ENCODE results near the gene SPEN. TPM values are rescaled to one million over a fixed set of nuclear protein-coding genes. Genes with fewer than 3 reads are reported as not detected.
"Not testable (repeated sequence)": the region's sequence is repeated elsewhere in the genome, so short reads cannot be mapped to it uniquely, and the experiment has no call there.

SPEN gene
- polyA plus RNA-seq, 10 donors: 28.0 to 40.5 (median 34.9) TPM

DNA sequence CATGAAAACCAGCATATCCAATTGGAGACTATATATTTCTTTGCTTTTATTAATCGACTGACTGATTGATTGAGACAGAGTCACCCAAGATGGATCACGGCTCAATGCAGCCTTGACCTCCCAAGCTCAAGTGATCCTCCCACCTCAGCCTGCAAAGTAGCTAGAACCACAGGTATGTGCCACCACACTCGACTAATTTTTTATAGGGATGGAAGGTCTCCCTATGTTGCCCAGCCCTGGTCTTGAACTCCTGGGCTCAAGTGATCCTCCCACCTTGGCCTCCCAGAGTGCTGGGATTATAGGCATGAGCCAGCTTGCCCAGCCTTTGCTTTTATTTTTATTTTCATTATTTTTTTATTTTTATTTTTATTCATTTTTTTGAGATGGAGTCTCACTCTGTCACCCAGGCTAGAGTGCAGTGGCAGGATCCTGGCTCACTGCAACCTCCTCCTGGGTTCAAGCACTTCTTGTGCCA lies 5.4 kb downstream of the SPEN start:
- no peak for DNase-seq

DNA sequence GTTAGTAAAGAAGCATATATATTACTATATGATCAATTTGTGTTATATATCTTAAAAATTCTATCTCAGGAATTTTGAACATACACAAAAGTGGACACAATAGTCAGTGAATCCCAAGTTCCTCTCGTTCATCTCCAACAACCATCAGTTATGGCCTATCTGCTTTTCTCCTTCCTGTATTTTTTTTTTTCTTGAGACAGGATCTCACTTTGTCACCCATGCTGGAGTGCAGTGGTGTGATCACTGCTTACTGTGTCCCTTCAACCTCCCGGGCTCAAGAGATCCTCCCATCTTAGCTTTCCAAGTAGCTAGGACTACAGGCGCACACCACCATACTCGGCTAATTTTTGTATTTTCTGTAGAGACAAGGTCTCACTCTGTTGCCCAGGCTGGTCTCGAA lies 9.4 kb downstream of the SPEN start:
- no peak for DNase-seq

DNA sequence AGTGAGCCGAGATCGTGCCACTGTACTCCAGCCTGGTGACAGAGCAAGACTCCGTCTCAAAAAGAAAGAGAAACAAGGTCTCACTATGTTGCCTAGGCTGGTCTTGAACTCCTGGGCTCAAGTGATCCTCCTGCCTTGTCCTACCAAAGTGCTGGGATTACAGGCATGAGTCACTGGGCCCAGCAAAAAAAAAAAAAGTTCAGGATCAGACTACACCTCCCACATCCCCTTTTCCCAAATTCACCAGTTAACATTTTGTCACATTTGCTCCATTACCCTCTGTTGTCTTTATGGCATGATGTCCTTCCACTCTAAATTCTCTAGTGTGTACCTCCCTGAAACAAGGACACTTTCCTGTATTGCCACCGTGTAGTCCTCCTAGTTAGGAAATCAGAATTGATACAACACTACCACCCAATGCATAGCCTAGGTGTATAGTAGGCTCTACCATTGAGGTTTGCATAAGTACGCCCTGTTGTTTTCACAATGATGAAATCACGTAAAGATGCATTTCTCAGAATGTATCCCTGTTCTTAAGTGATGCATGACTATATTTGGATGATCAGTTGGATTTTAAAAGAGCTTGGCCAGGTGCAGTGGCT lies 10.7 kb downstream of the SPEN start:
- DNase-seq: no peak

- DNase-seq: no peak
Observed at GRCh38 chr1:15858672-15859372, 11.3 kb downstream of the SPEN start.

- DNase-seq: no peak
Observed at GRCh38 chr1:15863156-15863901, 15.8 kb downstream of the SPEN start.

DNA sequence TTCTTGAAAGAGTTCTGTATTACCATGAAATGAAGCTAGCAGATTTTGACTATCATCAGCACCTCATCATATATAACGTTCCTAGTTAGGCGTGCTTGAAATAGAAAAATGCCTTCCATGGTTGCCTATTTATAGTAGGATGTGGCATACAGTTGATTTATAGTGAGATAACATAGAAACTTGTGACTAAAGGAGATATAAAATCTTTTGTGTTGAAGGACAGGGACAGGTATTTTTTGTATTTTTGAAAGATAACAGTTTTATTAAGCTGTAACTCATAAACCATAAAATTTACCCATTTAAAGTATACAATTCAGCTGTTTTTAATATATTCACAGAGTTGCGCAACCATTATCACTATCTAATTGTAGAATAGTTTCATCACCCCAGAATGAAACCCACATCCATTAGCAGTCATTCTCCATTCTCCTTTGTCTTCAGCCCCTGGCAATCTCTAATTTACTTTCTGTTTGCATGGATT lies 19.3 kb downstream of the SPEN start:
- DNase-seq: no peak

- DNase-seq: no peak
Observed at GRCh38 chr1:15867288-15867687, 19.8 kb downstream of the SPEN start.

GRCh38 chr1:15869413-15869812 lies 21.9 kb downstream of the SPEN start:
- no peak for DNase-seq

DNA sequence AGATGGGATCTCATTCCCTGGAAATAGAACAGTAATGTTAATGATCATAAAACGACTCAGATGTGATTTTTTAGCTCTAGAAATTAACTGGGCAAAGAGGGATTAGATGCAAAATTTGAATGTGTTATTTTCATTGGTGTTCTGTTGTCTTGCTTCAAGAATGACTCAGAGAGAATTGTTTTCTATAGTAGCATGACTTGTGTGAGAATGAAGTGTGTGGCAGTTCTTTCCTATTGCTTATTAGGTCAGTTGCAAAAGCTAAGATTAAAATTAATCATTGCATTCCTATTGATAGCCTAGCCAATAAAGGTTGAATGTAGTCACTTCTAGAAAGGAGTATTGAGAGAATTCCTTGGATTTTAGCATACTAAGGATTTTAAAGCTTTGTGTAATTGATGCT lies 22.9 kb downstream of the SPEN start:
- no peak for DNase-seq

- no peak for DNase-seq
Observed at GRCh38 chr1:15874471-15874870, 27.0 kb downstream of the SPEN start.

DNA sequence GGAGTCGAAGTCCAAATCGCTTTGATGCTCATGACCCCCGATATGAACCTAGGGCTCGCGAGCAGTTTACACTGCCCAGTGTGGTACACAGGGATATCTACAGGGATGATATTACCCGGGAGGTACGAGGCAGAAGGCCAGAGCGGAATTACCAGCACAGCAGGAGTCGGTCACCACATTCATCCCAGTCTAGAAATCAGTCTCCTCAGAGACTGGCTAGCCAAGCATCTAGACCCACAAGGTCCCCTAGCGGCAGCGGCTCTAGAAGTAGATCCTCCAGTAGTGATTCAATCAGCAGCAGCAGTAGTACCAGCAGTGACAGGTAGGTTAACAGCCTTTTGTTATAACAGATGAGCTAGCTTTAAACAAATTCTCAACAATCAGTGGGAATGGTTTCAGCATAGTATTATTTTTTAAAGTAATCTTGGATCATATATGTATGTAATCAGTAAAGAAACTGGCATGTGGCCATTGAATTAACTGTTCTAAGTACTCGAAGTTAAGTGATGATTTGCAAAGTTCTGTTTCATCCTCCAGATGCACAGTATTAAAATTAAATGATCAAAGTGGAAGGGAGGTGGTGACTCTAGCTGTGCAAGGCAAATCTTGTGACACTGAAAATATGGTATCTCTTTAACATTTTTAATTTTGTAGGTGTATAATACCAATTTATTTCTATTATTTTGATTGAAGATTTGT lies 29.0 kb downstream of the SPEN start:
- no peak for DNase-seq

GRCh38 chr1:15881961-15882360 lies 34.5 kb downstream of the SPEN start:
- no peak for DNase-seq

GRCh38 chr1:15882665-15883064 lies 35.2 kb downstream of the SPEN start:
- no peak for DNase-seq

- no peak for DNase-seq
Observed at GRCh38 chr1:15883326-15883725, 35.8 kb downstream of the SPEN start.

DNA sequence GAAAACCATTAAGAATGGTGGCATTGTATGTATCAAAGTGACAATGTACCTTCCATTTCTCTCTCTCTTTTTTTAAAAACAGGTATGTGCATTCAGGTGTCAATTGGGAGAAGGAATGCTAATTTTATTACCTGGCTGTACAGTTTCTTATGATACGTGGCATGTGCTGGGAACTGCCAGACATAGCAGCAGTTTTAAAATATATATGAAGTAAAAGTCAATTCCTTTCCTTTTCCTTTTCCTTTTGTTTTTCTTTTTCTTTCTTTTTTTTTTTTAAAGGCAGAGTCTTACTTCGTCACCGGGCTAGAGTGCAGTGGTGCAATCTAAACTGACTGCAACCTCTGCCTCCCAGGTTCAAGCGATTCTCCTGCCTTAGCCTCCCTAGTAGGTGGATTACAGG lies 37.0 kb downstream of the SPEN start:
- DNase-seq: no peak

DNA sequence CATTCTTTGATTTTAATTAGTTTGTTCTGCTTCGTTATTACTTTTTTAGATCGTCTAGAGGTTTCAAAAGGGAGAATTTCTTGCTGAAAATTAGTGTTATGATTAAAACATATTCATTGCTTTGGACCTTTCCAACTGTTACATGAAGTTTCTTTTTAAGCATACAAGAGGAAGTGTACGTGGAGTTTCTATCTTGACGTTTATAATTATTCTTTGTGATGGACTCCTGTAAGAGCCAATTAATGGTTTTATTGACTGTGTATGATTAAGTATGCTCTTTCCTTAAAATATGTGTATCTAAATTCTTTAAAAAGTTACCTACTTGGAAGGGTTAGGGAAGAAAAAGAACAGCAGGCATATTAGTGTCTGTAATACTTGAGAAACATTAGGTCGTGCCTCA lies 37.8 kb downstream of the SPEN start:
- DNase-seq: no peak

- DNase-seq: peak; percentile 94 to 97 (median 95)
Observed at GRCh38 chr1:15885701-15886610, 38.4 kb downstream of the SPEN start.

DNA sequence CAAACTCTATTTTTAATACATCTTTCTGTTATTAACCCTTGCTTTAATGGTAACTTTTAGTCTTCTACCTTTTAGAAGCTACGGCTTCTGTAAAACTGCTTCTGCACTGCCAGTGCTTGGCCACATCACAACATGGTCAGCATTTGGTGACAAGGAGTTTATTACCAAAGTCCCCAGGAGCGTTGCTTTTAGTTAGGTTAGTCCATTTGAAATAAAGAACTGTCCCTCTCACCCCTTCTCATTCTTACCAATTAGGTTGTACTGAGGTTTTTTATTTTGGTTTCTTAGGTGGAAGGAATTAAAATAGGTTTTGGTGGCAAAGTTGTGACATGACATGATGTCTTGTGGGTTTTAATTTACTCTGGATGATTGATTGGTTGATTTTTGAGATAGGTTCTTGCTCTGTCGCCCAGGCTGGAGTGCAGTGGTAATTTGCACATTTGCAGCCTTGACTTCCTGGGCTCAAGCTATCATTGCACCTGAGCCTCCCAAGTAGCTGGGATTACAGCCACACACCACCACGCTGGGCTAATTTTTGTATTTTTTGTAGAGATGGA lies 39.2 kb downstream of the SPEN start:
- DNase-seq: no peak

- DNase-seq: not testable (repeated sequence)
Observed at GRCh38 chr1:15892857-15893599, 45.5 kb downstream of the SPEN start.

DNA sequence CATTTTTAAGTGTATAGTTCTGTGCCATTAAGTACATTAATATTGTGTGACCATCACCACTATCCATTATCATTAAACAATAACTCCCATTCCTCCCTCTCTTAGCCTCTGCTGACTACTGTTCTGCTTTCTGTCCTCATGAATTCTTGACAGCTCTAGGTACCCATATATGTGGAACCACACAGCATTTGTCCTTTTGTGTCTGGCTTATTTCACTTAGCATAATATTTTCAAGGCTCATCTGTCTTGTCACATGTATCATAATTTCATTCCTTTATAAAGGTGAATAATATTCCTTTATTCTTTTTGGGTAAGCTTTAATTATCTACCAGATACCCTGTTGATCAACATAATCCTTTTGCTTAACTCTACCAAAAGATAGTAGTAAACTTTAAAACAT lies 47.7 kb downstream of the SPEN start:
- no peak for DNase-seq
